Right kidney (tissue), 1 donor: Measurements from ENCODE around the gene TPM3.
"Not testable (repeated sequence)": the region's sequence is repeated elsewhere in the genome, so short reads cannot be mapped to it uniquely, and the experiment has no call there.

ENCODE experiments used
- DNase-seq: peaks from one replicate; pipeline ENCODE4 v3.0.0-alpha.2; 2016

The TPM3 gene

DNA sequence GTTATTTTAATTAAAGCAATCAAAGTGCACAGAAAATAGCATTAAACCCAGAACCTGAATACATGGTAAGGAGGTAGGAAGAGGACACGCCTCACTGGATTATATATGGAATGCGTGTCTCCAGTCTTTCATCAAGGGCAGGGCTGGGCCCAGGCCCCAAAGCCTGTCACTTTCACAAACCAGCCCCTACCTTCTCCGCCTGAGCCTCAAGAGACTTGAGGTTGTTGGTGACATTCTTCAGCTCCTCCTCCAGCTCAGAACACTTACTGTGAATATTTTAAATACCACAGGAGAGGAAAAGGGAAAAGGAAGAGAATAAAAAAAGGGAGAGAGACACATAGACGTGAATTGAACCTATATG, 20.7 kb downstream of the TPM3 start:
- no peak for DNase-seq

DNA sequence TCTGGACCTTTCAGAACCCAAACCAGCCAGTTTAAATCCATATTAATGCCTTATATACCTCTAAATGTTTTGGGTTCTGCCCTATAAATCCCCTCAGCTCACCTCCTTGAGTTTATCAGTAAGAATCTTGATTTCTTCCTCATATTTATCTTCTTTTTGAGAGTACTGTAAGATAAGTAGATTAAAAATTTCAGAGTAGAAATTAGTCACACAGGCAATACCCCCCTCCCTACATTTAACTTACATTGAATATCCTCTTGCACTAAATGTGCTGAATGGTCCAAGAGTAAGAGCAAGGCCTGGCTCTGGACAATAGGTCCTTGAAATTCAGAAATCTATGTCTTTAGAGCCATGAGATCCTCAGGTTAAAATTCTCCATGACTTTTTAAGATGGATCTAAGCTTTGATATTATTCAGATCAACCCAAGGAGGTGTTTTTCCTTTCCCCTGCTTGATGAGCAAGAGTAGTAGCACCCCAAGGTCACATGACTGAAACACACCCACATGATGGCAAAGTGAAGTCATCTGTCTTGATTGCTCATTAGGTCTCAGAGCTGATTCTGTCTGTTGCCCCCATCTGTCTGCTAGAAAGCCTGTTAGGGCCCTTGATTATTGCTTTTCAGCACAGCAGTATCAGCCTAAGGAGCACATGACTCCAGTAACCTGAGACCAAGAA, 21.2 kb downstream of the TPM3 start:
- DNase-seq = no peak

DNA sequence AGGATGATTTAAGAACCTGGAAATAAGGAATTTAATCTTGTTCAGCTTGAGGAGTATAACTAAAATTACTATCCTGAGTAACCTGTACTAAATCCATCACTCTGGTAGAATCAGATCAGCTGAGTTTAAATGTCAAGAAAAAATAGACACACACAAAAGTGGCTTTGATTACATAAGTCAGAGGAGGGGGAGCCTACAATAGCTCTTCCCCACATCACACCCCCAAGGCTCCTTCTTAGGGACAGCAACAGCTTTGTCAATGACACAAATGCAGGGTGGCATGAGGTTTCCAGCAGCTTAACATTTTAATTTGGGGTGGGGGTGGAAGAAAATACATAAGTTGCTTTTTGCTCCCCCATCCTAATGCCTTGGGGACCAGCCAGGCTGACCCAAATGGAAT, 24.4 kb downstream of the TPM3 start:
- DNase-seq = no peak

DNA sequence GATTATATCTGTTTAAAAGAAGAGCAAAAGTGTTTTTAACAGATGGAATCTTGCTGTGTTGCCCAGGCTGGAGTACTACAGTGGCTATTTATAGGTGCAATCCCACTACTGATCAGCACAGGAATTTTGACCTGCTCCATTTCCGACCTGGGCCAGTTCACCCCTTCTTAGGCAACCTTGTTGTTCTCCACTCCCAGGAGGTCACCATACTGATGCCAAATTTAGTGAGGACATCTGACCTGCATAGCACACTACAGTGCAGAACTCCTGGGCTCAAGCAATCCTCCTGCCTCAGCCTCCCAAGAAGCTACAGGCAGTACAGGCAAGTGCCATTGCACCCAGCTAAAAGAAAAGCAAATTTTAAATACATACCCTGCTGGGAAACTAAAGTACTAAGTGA, 25.7 kb downstream of the TPM3 start:
- no peak for DNase-seq

DNA sequence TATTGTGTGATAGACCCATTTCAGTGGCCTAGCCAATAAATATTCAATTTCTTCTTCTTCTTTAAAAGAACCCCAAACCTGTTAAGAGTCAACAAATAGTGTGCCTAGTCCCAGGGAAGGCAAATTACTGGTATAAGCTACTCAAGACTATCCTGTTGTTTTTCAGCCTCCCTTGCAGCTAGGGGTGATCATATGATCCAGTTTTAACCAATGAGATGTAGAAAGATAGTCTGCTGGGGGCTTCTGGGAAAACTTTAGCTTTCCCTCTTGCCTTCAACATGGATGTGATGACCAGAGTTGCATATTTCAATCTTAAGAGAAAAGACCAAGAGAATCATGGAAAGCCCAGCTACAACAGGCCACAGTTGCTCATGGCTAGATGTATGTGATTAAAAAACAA, 32.3 kb downstream of the TPM3 start:
- DNase-seq = no peak

DNA sequence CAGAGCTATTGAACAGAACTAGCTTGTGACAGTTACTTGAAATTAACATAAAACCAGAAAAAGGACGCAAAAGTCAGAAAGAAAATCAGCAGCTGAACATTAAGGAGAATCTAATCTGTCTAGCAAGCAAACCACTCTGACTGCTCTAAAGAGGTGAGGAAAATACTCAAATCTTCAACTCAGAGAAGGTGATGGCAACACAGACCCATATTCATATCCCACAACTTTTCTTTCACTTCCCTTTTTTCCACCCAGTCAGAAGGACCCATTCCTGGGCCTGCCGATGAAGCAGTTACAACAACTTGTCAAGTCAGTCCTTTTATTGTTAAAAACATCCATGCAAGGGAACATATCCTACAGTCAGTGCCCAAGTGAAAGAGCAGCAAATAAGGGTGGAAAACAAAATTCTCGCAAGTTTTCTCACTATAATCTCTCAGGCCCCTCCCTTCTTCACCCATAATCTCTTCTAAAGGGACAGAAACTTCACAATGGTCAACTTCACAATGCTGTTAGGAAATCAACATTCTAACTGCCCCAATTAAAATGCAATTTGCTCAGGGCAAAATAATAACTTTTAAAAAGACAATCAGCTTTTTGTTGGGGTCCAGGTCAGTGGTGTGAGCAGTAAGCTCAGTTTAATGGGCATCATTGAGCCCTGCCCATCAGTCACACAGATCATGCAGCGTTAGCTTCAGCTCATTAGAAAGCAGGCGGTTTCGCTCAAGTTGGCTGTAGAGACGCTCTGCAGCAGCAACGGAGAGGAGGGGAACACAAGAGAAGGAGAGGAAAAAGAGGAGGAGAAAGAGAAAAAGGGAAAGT, 33.4 kb downstream of the TPM3 start:
- no peak for DNase-seq

DNA sequence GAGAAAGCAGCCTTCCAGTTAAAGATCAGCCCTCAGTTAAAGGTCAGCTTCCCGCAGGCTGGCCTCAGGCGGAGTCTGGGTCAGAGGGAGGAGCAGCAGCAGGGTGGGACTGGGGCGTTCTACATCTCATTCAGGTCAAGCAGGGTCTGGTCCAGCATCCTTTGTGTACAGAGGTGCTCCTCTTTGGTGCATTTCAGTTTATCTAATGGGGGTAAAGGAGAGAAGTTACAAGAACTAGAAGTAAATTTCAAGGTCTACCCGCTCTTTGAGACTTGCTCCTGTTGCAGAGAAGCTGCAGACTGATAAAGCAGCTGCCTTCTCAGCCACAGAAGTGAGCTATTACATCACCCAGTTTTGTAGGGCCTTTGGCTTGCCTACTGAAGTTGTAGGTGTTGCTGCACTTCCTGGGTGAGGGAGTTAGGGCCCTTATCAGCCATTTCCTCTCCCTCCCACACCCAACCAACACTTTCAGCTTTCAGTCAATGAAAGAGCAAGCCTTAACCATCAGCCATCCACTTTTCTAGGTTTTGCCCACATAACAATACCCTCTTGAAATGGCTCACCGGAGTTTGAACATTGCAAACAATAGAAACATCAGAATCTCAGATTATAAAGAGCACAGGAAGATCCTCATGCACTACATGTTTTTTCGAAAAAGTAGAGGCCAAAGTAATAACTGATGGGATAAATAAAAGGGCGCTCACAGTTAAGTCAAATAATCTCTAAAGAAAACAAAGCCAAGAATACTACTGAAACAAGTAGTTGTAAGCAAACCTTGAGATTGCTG, 34.2 kb downstream of the TPM3 start:
- no peak for DNase-seq

DNA sequence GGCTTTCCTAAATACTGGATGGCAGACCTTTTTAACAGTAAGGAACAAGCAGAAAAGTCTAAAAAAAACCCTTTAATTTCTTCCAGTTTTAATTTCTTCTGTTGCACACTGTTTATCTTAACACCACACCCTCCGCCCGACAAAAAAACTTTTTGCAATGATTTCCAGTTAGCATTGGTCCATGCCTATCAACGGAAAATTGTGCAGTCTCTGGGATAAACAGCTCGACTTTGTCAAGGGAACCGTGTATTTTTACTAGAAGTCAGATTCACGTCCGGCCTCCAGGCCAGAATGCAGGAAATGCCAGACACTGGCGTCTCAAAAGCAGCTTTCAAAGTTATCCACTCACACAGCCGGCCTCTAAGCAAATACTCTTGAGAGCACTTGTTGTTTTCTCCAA, 36.6 kb downstream of the TPM3 start:
- peak; percentile 6 for DNase-seq

DNA sequence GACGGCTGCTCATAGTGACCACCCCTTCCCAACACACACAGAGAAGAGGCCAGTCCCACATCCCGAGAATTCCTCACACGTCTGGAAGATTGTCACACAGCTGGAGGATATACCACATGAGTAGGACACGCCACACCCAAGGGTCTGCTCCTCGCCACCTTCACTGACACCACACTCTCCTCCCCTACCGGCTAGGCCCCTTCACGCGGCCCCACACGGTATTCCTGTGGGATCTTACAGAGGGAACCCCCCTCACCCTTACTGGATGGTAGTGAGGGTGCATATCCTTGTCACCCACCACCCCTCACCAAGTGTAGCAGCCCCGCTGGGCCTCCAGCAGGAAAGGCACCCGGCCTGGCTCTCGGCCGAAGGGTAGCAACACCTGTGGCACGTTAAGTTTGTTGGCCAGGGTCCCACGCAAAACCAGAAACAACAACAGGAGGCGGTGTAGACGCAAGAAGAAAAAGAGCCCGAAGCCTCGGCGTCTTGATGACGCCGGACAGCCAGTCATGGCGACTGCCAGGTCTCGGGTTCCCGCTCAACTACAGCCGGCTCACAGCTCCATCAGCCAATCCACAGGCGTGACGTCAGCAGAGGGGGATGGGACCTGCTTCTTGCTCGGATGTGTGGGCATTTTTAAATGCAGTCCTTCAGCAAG, 37.2 kb downstream of the TPM3 start, which contains the start of gene NUP210L:
NUP210L (minus strand) TSS at position 540 of the 658 bp plus-strand sequence.
- DNase-seq = peak; percentile 12

DNA sequence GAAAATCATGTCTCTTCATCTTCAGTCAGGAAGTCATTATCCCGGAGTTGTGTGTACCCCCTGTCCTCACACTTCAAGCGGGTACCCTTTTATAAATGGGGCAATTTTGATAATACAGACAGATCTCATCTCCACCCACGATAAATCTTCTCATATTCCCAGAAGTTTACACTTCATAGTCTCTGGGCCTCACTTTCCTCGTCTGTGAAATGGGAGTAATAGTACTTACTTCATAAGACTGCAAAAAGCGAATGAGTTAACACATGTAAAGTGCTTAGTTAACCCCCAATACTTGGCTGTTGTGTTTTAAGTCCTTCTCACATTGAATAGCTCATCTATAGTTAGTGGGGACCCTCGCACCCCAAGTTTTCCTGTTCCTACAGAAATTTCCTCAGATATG, 37.8 kb downstream of the TPM3 start:
- no peak for DNase-seq

DNA sequence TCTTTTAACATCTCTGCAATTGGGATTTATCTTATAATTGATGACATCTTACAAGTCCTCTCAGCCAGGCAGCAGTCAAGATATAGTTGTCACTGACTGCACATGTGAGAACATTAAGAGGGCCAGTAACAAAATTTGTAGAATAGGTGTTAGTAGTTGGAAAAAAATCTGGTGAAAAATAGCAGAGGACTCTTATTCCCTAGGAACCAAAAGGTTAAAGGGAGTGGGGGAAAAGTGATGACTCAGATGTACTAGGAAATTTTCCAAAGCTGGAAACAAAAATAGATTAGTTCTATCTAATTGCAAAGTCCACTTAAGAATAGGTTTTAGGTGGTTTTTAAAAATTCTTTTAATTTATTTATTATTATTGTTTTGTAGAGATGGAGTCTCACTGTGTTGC, 40.6 kb downstream of the TPM3 start:
- DNase-seq = no peak

DNA sequence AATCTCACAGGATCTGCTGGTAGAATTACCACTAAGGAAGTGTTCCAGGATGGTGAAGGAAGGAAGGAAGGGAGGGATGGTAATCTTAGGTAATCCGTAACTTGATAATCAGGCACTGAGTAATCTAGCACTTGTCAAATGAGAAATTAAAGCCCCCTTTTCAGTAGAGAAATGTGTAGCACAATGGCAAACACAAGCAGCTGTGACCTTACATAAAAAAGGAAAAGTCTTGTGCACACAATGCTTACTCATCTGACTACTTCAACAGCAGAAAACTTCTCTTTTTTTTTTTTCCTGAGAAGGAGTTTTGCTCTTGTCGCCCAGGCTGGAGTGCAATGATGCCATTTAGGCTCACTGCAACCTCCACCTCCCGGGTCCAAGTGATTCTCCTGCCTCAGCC, 43.1 kb downstream of the TPM3 start:
- DNase-seq = no peak

DNA sequence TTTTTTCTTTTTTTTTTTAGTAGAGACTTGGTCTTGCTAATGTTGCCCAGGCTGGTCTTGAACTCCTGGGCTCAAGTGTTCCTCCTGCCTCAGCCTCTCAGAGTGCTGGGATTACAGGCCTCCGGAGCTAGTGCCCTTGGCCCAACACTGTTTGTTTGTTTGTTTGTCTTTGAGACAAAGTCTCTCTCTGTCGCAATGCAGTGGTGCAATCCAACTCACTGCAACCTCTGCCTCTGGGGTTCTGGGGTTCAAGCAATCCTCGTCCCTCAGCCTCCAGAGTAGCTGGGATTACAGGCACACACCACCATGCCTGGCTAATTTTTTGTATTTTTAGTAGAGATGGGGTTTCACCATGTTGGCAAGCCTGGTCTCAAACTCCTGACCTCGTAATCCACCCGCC, 44.4 kb downstream of the TPM3 start:
- not testable (repeated sequence) for DNase-seq

DNA sequence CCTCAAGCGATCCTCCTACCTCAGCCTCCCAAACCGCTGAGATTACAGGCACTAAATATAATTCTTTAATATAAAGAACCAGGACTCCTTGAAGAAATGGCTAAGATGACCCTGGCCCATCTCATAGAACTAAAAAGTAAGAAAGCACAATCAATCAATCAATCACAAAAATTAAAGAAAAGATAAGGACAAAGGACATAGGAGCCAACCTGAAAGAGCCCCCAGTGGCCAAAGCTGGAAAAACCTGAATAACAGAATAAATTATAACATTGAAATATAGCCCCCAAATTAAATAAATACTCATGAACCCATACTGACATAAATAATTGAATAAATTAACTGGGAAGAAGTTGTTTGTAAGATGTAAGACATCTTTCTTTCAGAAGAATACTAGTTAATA, 45.9 kb downstream of the TPM3 start:
- DNase-seq = no peak

DNA sequence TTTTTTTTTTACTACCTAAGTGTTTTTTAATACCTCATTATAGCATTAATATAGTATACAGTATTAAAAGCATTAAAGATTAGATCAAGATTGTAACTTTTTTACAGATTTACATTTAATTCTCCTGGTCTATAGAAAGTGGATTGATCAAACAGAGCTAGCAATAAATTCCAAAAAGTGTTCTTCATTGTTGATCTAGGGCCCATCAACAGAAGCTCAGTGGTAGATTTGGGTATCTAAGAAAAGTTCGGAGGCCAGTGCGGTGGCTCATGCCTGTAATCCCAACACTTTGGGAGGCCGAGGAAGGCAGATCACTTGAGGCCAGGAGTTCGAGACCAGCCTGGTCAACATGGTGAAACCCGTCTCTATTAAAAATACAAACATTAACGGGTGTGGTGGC, 49.5 kb downstream of the TPM3 start:
- DNase-seq = no peak

DNA sequence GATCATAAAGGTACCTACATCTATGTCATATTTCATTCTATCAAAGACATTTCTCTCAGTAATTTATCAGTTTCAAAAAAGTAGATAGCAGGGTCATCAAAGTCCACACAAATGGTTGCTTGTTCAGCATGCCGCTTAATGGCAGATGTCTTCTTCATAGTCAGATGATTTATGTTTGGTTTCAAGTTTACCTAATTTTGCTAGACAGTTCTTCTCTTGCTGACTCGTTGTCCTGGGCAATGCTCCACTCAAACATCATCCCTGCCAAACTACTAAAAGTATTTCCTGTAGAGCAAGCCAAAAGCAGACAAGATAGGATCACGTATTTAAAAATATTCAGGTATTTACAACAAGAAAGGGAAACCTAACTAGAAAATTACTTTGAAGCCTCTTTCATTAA, 50.7 kb downstream of the TPM3 start:
- no peak for DNase-seq

DNA sequence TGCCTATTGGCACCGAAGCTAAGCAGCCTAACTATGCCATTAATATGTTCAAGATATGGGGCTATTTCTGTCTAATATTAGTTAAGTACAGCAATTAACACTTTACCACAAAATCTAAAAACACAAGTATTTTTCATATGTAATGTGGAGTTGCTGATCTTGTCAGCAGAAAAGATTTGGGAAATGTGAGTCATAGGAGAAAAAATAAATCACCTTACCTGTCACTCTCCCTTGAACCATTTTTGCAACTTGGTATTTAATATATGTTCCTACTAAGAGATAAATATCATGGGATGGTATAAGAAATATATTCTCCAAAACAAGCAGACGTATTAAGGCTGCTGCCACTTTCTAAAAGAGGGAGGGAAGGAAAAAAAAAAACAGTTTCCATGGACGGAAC, 54.0 kb downstream of the TPM3 start:
- DNase-seq = no peak

DNA sequence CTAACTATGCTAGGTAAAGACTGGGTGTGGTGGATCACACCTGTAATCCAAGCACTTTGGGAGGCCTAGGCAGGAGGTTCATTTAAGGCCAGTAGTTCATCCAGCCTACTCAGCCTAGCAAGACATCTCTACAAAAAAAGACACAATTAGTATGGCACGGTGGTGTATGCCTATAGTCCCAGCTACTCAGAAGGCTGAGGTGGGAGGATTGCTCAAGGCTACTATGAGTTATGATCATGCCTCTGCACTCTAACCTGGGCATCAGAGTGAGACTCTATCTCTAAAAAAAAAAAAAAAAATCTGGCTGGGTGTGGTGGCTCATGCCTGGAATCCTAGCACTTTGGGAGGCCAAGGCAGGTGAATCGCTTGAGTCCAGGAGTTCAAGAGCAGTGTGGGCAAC, 58.6 kb downstream of the TPM3 start:
- DNase-seq = no peak

DNA sequence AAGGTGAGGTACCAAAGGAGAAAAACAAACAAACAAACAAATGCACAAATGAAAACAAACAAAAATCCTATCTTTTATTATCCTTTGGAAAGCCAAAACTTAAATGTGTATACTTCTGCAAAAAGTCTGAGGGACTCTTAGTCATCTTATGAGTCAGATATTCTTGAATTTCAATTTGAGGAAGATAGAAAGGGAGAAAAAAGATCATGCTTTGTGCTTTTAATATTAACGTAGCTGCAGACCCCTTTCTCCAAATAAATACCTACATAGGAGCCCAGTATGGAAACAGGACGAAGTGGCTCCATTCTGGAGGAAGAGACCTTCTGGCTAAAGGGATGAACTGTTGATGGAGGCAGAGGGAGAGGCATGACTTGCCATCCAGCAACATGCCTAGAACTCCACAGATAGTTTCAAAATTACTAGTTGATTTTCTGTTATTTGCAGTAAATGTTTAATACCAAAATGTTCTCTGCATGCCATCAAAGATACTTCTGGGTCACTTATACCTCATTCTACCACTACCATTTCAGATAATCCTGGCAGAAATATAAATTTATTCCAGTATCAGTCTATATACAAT, 62.4 kb downstream of the TPM3 start:
- no peak for DNase-seq

DNA sequence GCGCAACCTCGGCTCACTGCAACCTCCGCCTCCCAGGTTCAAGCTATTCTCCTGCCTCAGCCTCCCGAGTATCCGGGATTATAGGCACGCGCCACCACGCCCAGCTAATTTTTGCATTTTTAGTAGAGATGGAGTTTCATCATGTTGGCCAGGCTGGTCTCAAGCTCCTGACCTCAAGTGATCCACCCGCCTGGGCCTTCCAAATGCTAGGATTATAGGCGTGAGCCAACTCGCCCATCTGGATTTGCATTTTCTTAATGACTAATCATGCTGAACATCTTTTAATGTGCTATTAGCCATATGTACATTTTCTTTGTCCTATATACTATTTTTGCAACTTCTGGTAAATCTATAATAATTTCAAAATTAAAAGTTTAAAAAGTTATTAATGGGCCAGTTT, 68.7 kb downstream of the TPM3 start:
- not testable (repeated sequence) for DNase-seq

DNA sequence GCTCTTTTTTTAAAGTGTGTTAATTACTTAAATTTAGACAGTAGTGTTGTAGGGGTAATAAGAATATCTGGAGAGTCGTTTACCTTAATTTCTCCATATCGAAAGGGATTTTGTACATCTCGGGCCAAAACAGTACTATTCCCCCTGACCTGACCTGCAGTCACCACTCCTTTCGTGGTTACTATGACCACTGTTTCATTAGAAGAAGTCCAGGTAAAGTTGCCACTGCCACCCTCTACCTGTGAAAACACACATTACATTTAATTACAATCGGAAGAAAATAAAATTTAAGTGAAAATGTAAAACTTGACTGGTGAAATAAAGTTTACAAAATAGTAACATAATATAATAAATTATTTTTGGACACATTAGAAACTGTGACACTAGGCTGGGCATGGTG, 74.3 kb downstream of the TPM3 start:
- DNase-seq = no peak

DNA sequence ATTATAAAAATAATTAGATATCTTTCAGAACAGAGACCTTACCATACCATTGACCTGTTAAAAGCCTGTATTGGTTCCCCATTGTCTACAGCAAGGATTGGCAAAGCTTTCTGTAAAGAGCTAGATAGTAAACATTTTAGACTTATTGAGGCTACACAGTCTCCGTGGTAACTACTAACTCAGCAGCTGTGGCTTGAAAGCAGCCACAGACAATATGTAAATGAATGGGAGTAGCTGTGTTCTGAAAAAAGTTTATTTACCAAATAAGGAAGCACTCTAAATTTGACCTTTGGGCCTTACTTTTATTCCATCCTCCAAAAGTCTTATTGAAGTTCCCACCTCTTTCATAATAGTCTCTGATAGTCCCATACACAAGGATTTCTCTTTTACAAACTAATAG, 76.7 kb downstream of the TPM3 start:
- no peak for DNase-seq
